Retina (tissue), 1 donor: ENCODE measurements around the gene CDC14A.

Experiments used
- DNase-seq: peaks from one replicate; pipeline ENCODE4 v3.0.0-alpha.2; 2016

CDC14A gene

DNA sequence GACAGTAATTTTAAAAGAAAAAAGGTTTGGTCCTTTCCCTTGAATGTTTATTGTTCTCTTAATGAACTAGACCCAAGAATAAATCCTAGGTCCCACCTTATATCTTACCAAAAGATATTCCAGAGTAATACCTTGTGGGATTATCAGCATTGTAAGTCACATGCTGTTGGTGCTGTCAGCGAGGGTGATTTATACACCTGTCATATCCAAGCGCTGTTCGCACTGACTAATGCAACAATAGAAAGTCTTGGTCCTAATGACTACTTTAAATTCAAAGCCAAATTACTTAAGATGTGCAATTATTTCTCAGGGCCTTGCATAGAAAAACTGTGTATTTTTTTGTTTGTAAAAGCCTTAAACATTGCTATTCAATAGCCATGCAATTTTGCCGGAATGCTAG, 192.5 kb downstream of the CDC14A start:
- no peak for DNase-seq

DNA sequence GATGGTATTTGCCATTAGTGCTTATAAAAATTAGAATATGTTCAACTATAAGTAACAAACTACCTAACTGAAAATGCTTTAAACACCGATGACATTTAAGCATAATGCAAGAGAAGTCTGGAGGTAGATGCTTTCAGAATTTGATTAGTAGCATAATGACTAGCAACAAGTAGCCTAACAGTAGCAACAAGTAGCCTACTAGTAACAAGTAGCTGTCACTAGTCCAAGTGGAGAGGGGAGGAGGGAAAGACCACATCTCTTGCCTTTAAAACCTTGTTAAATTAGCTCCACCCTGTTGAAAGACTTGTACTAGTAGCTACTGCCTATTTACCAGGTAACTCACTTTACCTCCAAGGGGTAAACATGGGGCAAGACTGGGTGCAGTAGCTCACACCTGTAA, 193.5 kb downstream of the CDC14A start:
- no peak for DNase-seq

DNA sequence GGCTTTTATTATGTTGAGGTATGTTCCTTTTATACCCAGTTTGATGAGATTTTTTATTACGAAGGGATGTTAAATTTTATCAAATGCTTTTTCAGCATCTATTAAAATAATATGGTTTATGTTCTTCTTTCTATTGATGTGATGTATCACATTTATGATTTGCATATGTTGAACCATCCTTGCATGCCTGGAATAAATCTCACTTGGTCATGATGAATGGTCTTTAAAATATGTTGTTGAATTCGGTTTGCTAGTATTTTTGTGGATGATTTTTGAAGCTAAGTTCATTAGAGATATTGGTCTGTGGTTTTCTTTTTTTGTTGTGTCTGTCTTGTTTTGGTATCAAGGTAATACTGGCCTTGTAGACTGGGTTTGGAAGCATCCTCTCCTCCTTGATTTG, 199.7 kb downstream of the CDC14A start:
- DNase-seq, result no peak

DNA sequence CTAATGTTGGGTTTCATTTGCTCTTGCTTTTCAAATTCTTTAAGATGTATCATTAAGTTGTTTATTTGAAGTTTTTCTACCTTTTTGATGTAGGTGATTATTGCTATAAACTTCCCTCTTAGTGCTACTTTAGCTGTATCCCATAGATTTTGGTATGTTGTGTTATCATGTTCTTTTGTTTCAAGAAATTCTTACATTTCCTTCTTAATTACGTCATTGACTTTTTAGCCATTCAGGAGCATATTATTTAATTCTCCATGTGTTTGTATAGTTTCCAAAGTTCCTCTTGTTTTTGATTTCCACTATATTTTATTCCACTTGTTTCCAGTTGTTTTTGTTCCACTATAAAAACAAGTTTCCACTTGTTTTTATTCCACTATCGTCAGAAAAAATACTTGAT, 200.6 kb downstream of the CDC14A start:
- no peak for DNase-seq

- no peak for DNase-seq
Observed at GRCh38 chr1:100556181-100556580, 203.9 kb downstream of the CDC14A start.

- DNase-seq, result no peak
Observed at GRCh38 chr1:100556925-100557605, 204.8 kb downstream of the CDC14A start.

GRCh38 chr1:100557606-100557953, 205.3 kb downstream of the CDC14A start:
- DNase-seq, result no peak

DNA sequence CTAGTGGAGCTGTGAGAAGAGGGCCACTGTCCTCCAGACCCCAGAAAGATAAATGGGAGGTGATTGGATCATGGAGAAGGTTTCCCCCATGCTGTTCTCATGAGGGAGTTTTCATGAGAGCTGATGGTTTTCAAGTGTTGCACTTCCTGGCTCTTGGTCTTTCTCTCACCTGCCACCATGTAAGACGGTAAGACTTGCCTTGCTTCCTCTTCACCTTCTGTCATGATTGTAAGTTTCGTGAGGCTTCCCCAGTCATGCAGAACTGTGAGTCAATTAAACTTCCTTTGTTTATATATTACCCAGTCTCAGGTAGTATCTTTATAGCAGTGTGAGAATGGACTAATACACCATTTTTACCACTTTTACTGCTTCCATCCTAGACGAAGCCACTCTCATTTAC, 213.2 kb downstream of the CDC14A start:
- DNase-seq, result no peak

GRCh38 chr1:100565937-100566699, 213.8 kb downstream of the CDC14A start:
- DNase-seq, result no peak

- DNase-seq, result no peak
Observed at GRCh38 chr1:100567062-100567461, 214.8 kb downstream of the CDC14A start.
